Measurements from ENCODE around the gene WDR26.
A peak's percentile ranks its signal among the peaks of the same experiment; 100 is the strongest.
"Not testable (repeated sequence)": the region's sequence is repeated elsewhere in the genome, so short reads cannot be mapped to it uniquely, and the experiment has no call there.

WDR26 gene

GRCh38 chr1:224348137-224348536 lies 86.5 kb downstream of the WDR26 start:
- Histone ChIP-seq H3K4me1 (ENCODE audit: control insufficient read depth, insufficient read depth, low read length) (no peaks in the 10 kb centered on the region), H3K4me3 (ENCODE audit: low read length in 2 of 2) (no peak overlapping the region), H3K27me3 (ENCODE audit: control insufficient read depth in 1 of 2, insufficient read depth in 2 of 2, low read length in 2 of 2) (no peaks in the 10 kb centered on the region), H3K9me3 (ENCODE audit: control insufficient read depth in 2 of 2, low read length in 2 of 2) (peaks cover 4 to 8% of the 10 kb centered on the region in 2 donors), H3K27ac (ENCODE audit: low read length) (no peak overlapping the region), H3K9ac (ENCODE audit: low read length in 2 of 2) (no peak overlapping the region), H3K36me3 (ENCODE audit: control insufficient read depth in 2 of 2, insufficient read depth in 2 of 2, low read length in 2 of 2) (no peaks in the 10 kb centered on the region)

- Histone ChIP-seq H3K36me3 (ENCODE audit: control insufficient read depth in 2 of 2, insufficient read depth in 2 of 2, low read length in 2 of 2) (no peaks in the 10 kb centered on the region), H3K9ac (ENCODE audit: low read length in 2 of 2) (no peak overlapping the region), H3K27me3 (ENCODE audit: control insufficient read depth in 1 of 2, insufficient read depth in 2 of 2, low read length in 2 of 2) (peaks cover 0 to 9% of the 10 kb centered on the region in 2 donors), H3K27ac (ENCODE audit: low read length) (no peak overlapping the region), H3K4me1 (ENCODE audit: control insufficient read depth, insufficient read depth, low read length) (peaks cover 3% of the 10 kb centered on the region), H3K4me3 (ENCODE audit: low read length in 2 of 2) (no peak overlapping the region), H3K9me3 (ENCODE audit: control insufficient read depth in 2 of 2, low read length in 2 of 2) (peaks cover 7 to 8% of the 10 kb centered on the region in 2 donors)
These were observed 90.9 kb downstream of the WDR26 start for GRCh38 chr1:224343679-224344078.

- H3K4me3 ChIP-seq (ENCODE audit: low read length in 2 of 2): peak overlapping the region; percentile 40 to 67
- H3K4me1 ChIP-seq (ENCODE audit: control insufficient read depth, insufficient read depth, low read length); H3K9me3 ChIP-seq (ENCODE audit: control insufficient read depth in 2 of 2, low read length in 2 of 2); H3K9ac ChIP-seq (ENCODE audit: low read length in 2 of 2); H3K27me3 ChIP-seq (ENCODE audit: control insufficient read depth in 1 of 2, insufficient read depth in 2 of 2, low read length in 2 of 2); H3K27ac ChIP-seq (ENCODE audit: low read length); H3K36me3 ChIP-seq (ENCODE audit: control insufficient read depth in 2 of 2, insufficient read depth in 2 of 2, low read length in 2 of 2): not testable (repeated sequence)
These were observed 93.9 kb downstream of the WDR26 start for GRCh38 chr1:224340453-224341384.

GRCh38 chr1:224339442-224340033 lies 95.1 kb downstream of the WDR26 start:
- peaks cover 7 to 8% of the 10 kb centered on the region in 2 donors for H3K9me3 ChIP-seq (ENCODE audit: control insufficient read depth in 2 of 2, low read length in 2 of 2)
- no peak overlapping the region for H3K9ac ChIP-seq (ENCODE audit: low read length in 2 of 2)
- H3K27me3 ChIP-seq (ENCODE audit: control insufficient read depth in 1 of 2, insufficient read depth in 2 of 2, low read length in 2 of 2): peaks cover 0 to 9% of the 10 kb centered on the region in 2 donors
- no peak overlapping the region for H3K27ac ChIP-seq (ENCODE audit: low read length)
- no peak overlapping the region for H3K4me3 ChIP-seq (ENCODE audit: low read length in 2 of 2)
- H3K36me3 ChIP-seq (ENCODE audit: control insufficient read depth in 2 of 2, insufficient read depth in 2 of 2, low read length in 2 of 2): no peaks in the 10 kb centered on the region
- peaks cover 3% of the 10 kb centered on the region for H3K4me1 ChIP-seq (ENCODE audit: control insufficient read depth, insufficient read depth, low read length)

- Histone ChIP-seq H3K9me3 (ENCODE audit: control insufficient read depth in 2 of 2, low read length in 2 of 2) (peaks cover 0 to 3% of the 10 kb centered on the region in 2 donors), H3K27ac (ENCODE audit: low read length) (no peak overlapping the region), H3K4me1 (ENCODE audit: control insufficient read depth, insufficient read depth, low read length) (peaks cover 3% of the 10 kb centered on the region), H3K4me3 (ENCODE audit: low read length in 2 of 2) (no peak overlapping the region), H3K27me3 (ENCODE audit: control insufficient read depth in 1 of 2, insufficient read depth in 2 of 2, low read length in 2 of 2) (peaks cover 0 to 9% of the 10 kb centered on the region in 2 donors), H3K36me3 (ENCODE audit: control insufficient read depth in 2 of 2, insufficient read depth in 2 of 2, low read length in 2 of 2) (no peaks in the 10 kb centered on the region), H3K9ac (ENCODE audit: low read length in 2 of 2) (no peak overlapping the region)
These were observed 96.3 kb downstream of the WDR26 start for GRCh38 chr1:224338150-224338838.
